LNCAP (cell line): Measurements from ENCODE around the gene MRPS22.

Experiments used
- CTCF ChIP-seq: fragments of 450-650 bp; IDR thresholded peaks from 2 replicates; pipeline ENCODE4 v1.5.1; 2017; ENCODE audit warnings: mild to moderate bottlenecking

The MRPS22 gene

GRCh38 chr3:139388821-139389551 is 45.2 kb downstream of the MRPS22 start:
- no peak for TF ChIP-seq CTCF

DNA sequence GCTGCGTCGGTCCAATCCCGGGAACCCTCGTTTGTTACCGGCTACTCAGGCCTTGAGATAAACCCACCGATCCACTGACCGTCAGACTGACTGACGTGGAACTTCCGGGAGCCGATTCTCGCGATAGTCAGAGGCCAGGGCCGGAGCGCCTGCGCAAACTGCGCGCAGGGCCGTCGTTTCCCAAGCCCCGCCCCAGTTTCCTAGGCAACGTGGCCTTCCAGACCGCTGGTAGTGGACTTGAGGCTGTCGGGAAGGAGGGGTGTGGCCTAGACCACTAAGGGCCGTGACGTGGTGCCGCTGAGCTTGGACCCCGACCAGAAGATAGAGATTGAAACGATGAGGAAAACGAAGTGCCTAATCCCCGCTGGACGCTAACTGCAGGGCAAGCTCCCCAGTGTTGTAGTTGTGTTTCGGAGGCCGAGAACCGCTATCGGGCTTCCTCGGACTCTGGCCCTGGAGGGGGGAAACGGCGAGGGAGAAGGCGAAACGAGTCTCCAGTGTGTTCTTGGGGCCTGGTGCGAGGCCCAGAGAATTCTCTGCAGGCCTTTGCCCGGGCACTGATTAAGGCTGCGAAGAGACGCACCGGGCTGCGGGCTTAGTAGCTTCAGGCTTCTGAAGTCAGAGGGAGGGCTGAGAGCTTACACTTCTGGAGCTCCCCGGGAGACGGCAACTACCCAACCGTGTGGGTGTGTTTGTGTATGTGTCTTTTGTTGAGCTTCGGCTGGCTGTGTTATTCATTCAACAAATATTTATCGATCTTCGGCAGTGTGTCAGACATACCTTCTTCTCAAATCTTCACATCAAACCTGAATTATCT is 45.9 kb downstream of the MRPS22 start, which contains the start of gene COPB2:
Gene COPB2 (minus strand): TSS at position 96 of the 817 bp plus-strand sequence. CDS start 97 bp downstream, outside the sequence.
- TF ChIP-seq CTCF, result no peak

DNA sequence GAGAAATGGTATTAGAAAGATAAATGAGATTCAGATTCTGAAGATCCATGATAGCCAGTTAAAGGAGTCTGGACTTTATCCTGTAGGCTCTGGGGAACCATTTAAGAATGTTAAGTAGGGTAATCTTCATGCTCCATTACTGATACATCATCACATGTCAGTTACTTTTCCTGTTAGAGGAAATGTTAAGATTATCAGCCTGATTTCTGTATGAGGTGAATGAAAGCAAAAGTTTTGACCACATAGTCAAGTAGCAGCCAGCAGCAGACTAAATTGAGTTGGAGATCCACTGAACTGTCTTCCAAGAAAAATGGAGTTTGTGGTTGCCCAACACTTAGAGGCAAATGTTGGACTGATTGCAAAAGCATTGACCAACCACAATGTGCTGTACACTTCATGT is 50.3 kb downstream of the MRPS22 start:
- TF ChIP-seq CTCF, result no peak

DNA sequence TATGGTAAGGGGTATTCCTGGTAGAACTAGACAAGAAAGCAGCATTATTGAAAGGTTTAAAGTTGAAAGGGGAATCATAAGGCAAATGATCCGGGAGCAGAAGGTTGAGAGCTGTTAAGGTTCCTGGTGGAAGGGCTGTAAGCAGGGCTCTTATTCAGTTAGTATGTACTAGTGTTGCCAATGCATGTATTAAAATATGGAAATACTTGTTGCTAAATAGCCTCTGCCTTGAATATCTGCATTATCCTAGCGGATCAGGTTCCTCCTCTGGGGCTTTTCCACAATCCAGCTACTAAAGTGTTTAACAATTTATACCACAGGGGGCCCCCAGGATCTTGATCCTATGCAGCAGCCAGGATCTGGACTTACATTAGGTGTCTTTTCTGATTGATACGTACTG is 52.9 kb downstream of the MRPS22 start:
- TF ChIP-seq CTCF, result no peak
